GM23248 (cell line): ENCODE measurements around the gene IL18. TPM values are rescaled to one million over a fixed set of nuclear protein-coding genes. Genes with fewer than 3 reads are reported as not detected.

ENCODE experiments used
- DNase-seq: peaks from one replicate; pipeline ENCODE4 v3.0.0-alpha.2; 2015
- H2AFZ ChIP-seq: fragments of 200-600 bp; sonication (generic); 2 replicates; pipeline ENCODE4 v1.6.1; 2016; ENCODE audit warnings: antibody characterized with exemption
- H3F3A ChIP-seq: fragments of 200-600 bp; sonication (generic); 2 replicates; pipeline ENCODE4 v1.6.1; 2016; ENCODE audit warnings: mild to moderate bottlenecking, antibody characterized with exemption, mixed run types; ENCODE audit not compliant: insufficient read depth
- H3K27ac ChIP-seq: fragments of 200-600 bp; sonication (generic); 2 replicates; pipeline ENCODE4 v1.5.1; 2016; ENCODE audit warnings: mild to moderate bottlenecking
- H3K27me3 ChIP-seq: fragments of 200-600 bp; sonication (generic); replicated peaks from 2 replicates; pipeline ENCODE4 v1.6.1; 2016; ENCODE audit warnings: mild to moderate bottlenecking; ENCODE audit not compliant: insufficient read depth
- H3K36me3 ChIP-seq: fragments of 200-600 bp; sonication (generic); 2 replicates; pipeline ENCODE4 v1.6.1; 2016; ENCODE audit warnings: low read depth, mild to moderate bottlenecking
- H3K4me1 ChIP-seq: fragments of 200-600 bp; sonication (generic); 2 replicates; pipeline ENCODE4 v1.6.1; 2016; ENCODE audit warnings: mild to moderate bottlenecking; ENCODE audit not compliant: insufficient read depth
- H3K4me2 ChIP-seq: fragments of 200-600 bp; sonication (generic); one replicate; pipeline ENCODE4 v1.6.1; 2016; ENCODE audit warnings: mild to moderate bottlenecking; ENCODE audit not compliant: unreplicated experiment
- H3K4me3 ChIP-seq: fragments of 200-600 bp; sonication (generic); 2 replicates; pipeline ENCODE4 v1.5.1; 2016; ENCODE audit warnings: mild to moderate bottlenecking
- H3K79me2 ChIP-seq: fragments of 200-600 bp; sonication (generic); 2 replicates; pipeline ENCODE4 v1.6.1; 2016; ENCODE audit warnings: mild to moderate bottlenecking; ENCODE audit not compliant: insufficient read depth
- H3K9ac ChIP-seq: fragments of 200-600 bp; sonication (generic); 2 replicates; pipeline ENCODE4 v1.6.1; 2016; ENCODE audit warnings: mild to moderate bottlenecking
- H3K9me2 ChIP-seq: fragments of 200-600 bp; sonication (generic); 2 replicates; pipeline ENCODE4 v1.6.1; 2016; ENCODE audit warnings: mixed run types, mild to moderate bottlenecking, moderate library complexity; ENCODE audit not compliant: insufficient read depth
- H3K9me3 ChIP-seq: fragments of 200-600 bp; sonication (generic); one replicate; pipeline ENCODE4 v1.6.1; 2017; ENCODE audit warnings: low read depth
- H4K20me1 ChIP-seq: fragments of 200-600 bp; sonication (generic); 2 replicates; pipeline ENCODE4 v1.6.0; 2016; ENCODE audit not compliant: insufficient read depth
- EZH2 ChIP-seq: fragments of 200-600 bp; sonication (generic); IDR thresholded peaks from 2 replicates; pipeline ENCODE4 v1.6.1; 2018; ENCODE audit warnings: antibody characterized with exemption, mild to moderate bottlenecking; ENCODE audit not compliant: insufficient read depth, poor library complexity, severe bottlenecking
- EZH2phosphoT487 ChIP-seq: fragments of 200-600 bp; sonication (generic); IDR thresholded peaks from 2 replicates; pipeline ENCODE4 v1.6.1; 2018; ENCODE audit warnings: antibody characterized with exemption, moderate library complexity, mild to moderate bottlenecking, low read depth; ENCODE audit not compliant: insufficient read depth
- WGBS, 2 experiments: methylation state at CpG; one replicate each; pipeline ENCODE4 v1.1.6; 2015 to 2017; ENCODE audit warnings: low lambda C conversion rate in 2 of 2, low coverage in 1 of 2; ENCODE audit errors: missing lambda C conversion rate in 2 of 2; 5-methylcytosine and 5-hydroxymethylcytosine counted together
- in situ Hi-C: fragments of 300-500 bp; cut with MboI; formaldehyde crosslinking; loops from 2 replicates; pipeline ENCODE4 v1.15.0; 2020
- polyA plus RNA-seq: library from polyadenylated mRNA; unstranded; fragments of >200 nt; fragmentation: Nextera tagmentation; extraction: Ambion mirVana; gene quantifications from 2 replicates; pipeline ENCODE4 v1.2.1, GENCODE V29; 2016
- total RNA-seq: library from RNA; depleted of rRNA; stranded (reverse); fragments of >200 nt; shearing (Covaris generic); gene quantifications from 2 replicates; pipeline ENCODE4 v1.2.3, GENCODE V29; 2014

Gene IL18
- total and polyA plus RNA-seq, 2 experiments from 2014 or later, result 51.9 to 62.9 TPM

GRCh38 chr11:112132737-112133136 is 31.2 kb downstream of the IL18 start:
- Histone ChIP-seq H3K79me2 (no peaks in the 10 kb centered on the region), H2AFZ (no peak overlapping the region), H3K4me1 (peaks cover 10% of the 10 kb centered on the region), H3K9me2 (no peaks in the 10 kb centered on the region), H3K27ac (no peak overlapping the region), H3K36me3 (no peaks in the 10 kb centered on the region), H3K4me3 (no peak overlapping the region), H3K9ac (no peak overlapping the region), H3F3A (peaks cover 9% of the 10 kb centered on the region; the same call in 1 of the 2 replicates), H3K4me2 (no peak overlapping the region), H4K20me1 (no peaks in the 10 kb centered on the region), H3K27me3 (no peaks in the 10 kb centered on the region), H3K9me3 (no peaks in the 10 kb centered on the region)
- no peak for DNase-seq
- in situ Hi-C loops, result no loop called here
- TF ChIP-seq EZH2 (no peak), EZH2phosphoT487 (no peak)
- WGBS, 2 experiments, result 68 to 75% methylated on average over 2 of the region's 2 CpGs

- H3K36me3 ChIP-seq, result no peaks in the 10 kb centered on the region
- H3K4me2 ChIP-seq, result no peak overlapping the region
- no peak overlapping the region for H3K4me3 ChIP-seq
- H3K9me2 ChIP-seq, result no peaks in the 10 kb centered on the region
- in situ Hi-C loops, result no loop called here
- H3K79me2 ChIP-seq, result no peaks in the 10 kb centered on the region
- no peak overlapping the region for H3K9ac ChIP-seq
- peaks cover 10% of the 10 kb centered on the region for H3K4me1 ChIP-seq
- H2AFZ ChIP-seq, result no peak overlapping the region
- peaks cover 9% of the 10 kb centered on the region; the same call in 1 of the 2 replicates for H3F3A ChIP-seq
- no peak overlapping the region for H3K27ac ChIP-seq
- DNase-seq, result no peak
- no peaks in the 10 kb centered on the region for H3K9me3 ChIP-seq
- H3K27me3 ChIP-seq, result no peaks in the 10 kb centered on the region
- 82 to 86% methylated on average over 5 of the region's 5 CpGs for WGBS, 2 experiments
- TF ChIP-seq EZH2phosphoT487, result no peak
- TF ChIP-seq EZH2, result no peak
- H4K20me1 ChIP-seq, result no peaks in the 10 kb centered on the region
Measured at GRCh38 chr11:112129656-112130055, 34.2 kb downstream of the IL18 start.

- no peaks in the 10 kb centered on the region for H4K20me1 ChIP-seq
Measured at GRCh38 chr11:112128483-112129121, 35.3 kb downstream of the IL18 start.

GRCh38 chr11:112127056-112127455 is 36.8 kb downstream of the IL18 start:
- Histone ChIP-seq H3F3A (peaks cover 9% of the 10 kb centered on the region; the same call in 1 of the 2 replicates), H3K4me3 (no peak overlapping the region), H3K9me3 (no peaks in the 10 kb centered on the region), H3K4me1 (peaks cover 10% of the 10 kb centered on the region), H3K27ac (no peak overlapping the region), H3K79me2 (no peaks in the 10 kb centered on the region), H2AFZ (no peak overlapping the region), H3K27me3 (no peaks in the 10 kb centered on the region), H3K9ac (no peak overlapping the region), H3K4me2 (no peak overlapping the region), H4K20me1 (no peaks in the 10 kb centered on the region), H3K36me3 (no peaks in the 10 kb centered on the region), H3K9me2 (no peaks in the 10 kb centered on the region)
- in situ Hi-C loops, result no loop called here
- no peak for TF ChIP-seq EZH2
- TF ChIP-seq EZH2phosphoT487, result no peak
- no peak for DNase-seq
- 98 to 100% methylated on average over 2 of the region's 2 CpGs for WGBS, 2 experiments

More at GRCh38 chr11:112128483-112129121, 35.3 kb downstream of the IL18 start:
- Histone ChIP-seq H3K27ac (no peak overlapping the region), H3K4me2 (no peak overlapping the region), H3K27me3 (no peaks in the 10 kb centered on the region), H3F3A (peaks cover 9% of the 10 kb centered on the region; the same call in 1 of the 2 replicates), H3K36me3 (no peaks in the 10 kb centered on the region), H3K9ac (no peak overlapping the region), H3K9me3 (no peaks in the 10 kb centered on the region), H3K9me2 (no peaks in the 10 kb centered on the region), H3K79me2 (no peaks in the 10 kb centered on the region), H3K4me3 (no peak overlapping the region), H3K4me1 (peaks cover 10% of the 10 kb centered on the region), H2AFZ (no peak overlapping the region)
- TF ChIP-seq EZH2 (no peak), EZH2phosphoT487 (no peak)
- in situ Hi-C loops, result no loop called here
- 33 to 34% methylated on average over 3 of the region's 3 CpGs for WGBS, 2 experiments
- peak; percentile 92 for DNase-seq

- Histone ChIP-seq H3K27ac (no peak overlapping the region), H3K4me2 (no peak overlapping the region), H3K9me3 (no peaks in the 10 kb centered on the region), H3K4me3 (no peak overlapping the region), H3K79me2 (no peaks in the 10 kb centered on the region), H3K27me3 (no peaks in the 10 kb centered on the region), H4K20me1 (no peaks in the 10 kb centered on the region), H3K36me3 (no peaks in the 10 kb centered on the region), H3K4me1 (peaks cover 16% of the 10 kb centered on the region), H3F3A (peaks cover 21% of the 10 kb centered on the region), H3K9me2 (no peaks in the 10 kb centered on the region), H3K9ac (no peak overlapping the region), H2AFZ (no peak overlapping the region)
- 79 to 85% methylated on average over 4 of the region's 4 CpGs for WGBS, 2 experiments
- DNase-seq, result no peak
- in situ Hi-C loops, result no loop called here
- no peak for TF ChIP-seq EZH2phosphoT487
- no peak for TF ChIP-seq EZH2
Measured at GRCh38 chr11:112123129-112123528, 40.8 kb downstream of the IL18 start.
